AG09309 (cell line): Measurements from ENCODE around the gene PUS1.
A peak's percentile ranks its signal among the peaks of the same experiment; 100 is the strongest.
"Not testable (repeated sequence)": the region's sequence is repeated elsewhere in the genome, so short reads cannot be mapped to it uniquely, and the experiment has no call there.

Experiments used
- DNase-seq: peaks from one replicate; pipeline ENCODE4 v3.0.0-alpha.2; 2010; ENCODE audit warnings: low read depth
- H3K4me3 ChIP-seq: 2 replicates; pipeline ENCODE4 v1.5.1; 2011; ENCODE audit warnings: mild to moderate bottlenecking, low read depth, low read length, moderate library complexity; ENCODE audit not compliant: control insufficient read depth
- CTCF ChIP-seq: IDR thresholded peaks from 2 replicates; pipeline ENCODE4 v1.5.1; 2011; ENCODE audit warnings: mild to moderate bottlenecking, low read depth, low read length, inconsistent platforms; ENCODE audit not compliant: insufficient read depth, control insufficient read depth; ENCODE audit errors: missing control alignments

Gene PUS1

GRCh38 chr12:131928711-131929580, at the start of gene PUS1:
TSS of gene PUS1 (plus strand) at chr12:131929276. CDS start at chr12:131929723, 447 bp downstream.
- peak; percentile 64 for DNase-seq
- TF ChIP-seq CTCF: no peak

GRCh38 chr12:131882804-131883520, 46.1 kb upstream of the PUS1 start:
- no peak for DNase-seq
- TF ChIP-seq CTCF: no peak
- H3K4me3 ChIP-seq: no peak overlapping the region

More at GRCh38 chr12:131928711-131929580, at the start of gene PUS1:
- H3K4me3 ChIP-seq: peak within 1 kb of the TSS; percentile 94

GRCh38 chr12:131883521-131883900, 45.6 kb upstream of the PUS1 start:
- H3K4me3 ChIP-seq: no peak overlapping the region
- DNase-seq: no peak
- TF ChIP-seq CTCF: no peak

GRCh38 chr12:131885076-131885475, 44.0 kb upstream of the PUS1 start:
- H3K4me3 ChIP-seq, DNase-seq: not testable (repeated sequence)

- TF ChIP-seq CTCF: no peak
- H3K4me3 ChIP-seq: no peak overlapping the region
- no peak for DNase-seq
Measured at GRCh38 chr12:131885543-131886057, 43.5 kb upstream of the PUS1 start.

- DNase-seq, H3K4me3 ChIP-seq: not testable (repeated sequence)
Measured at GRCh38 chr12:131891722-131892121, 37.4 kb upstream of the PUS1 start.

GRCh38 chr12:131892711-131893604, 36.1 kb upstream of the PUS1 start:
- no peak for TF ChIP-seq CTCF
- H3K4me3 ChIP-seq: no peak overlapping the region
- DNase-seq: no peak
